NCI-H748 (cell line): ENCODE results near the gene HMGCL.
"Not testable (repeated sequence)": the region's sequence is repeated elsewhere in the genome, so short reads cannot be mapped to it uniquely, and the experiment has no call there.

Source experiments
- DNase-seq: peaks from one replicate; lab custom pipeline; 2025; ENCODE audit not compliant: unreplicated experiment; lab: John Stamatoyannopoulos, UW

HMGCL gene

GRCh38 chr1:23827717-23828116, 2.5 kb upstream of the HMGCL start:
- DNase-seq, result no peak

- not testable (repeated sequence) for DNase-seq
These were observed 1.4 kb upstream of the HMGCL start for GRCh38 chr1:23826590-23826989.

GRCh38 chr1:23825762-23826522, 713 bp upstream of the HMGCL start:
- DNase-seq, result no peak

GRCh38 chr1:23824711-23825075, 536 bp downstream of the HMGCL start:
- DNase-seq, result no peak

GRCh38 chr1:23823767-23824166, 1.5 kb downstream of the HMGCL start:
- no peak for DNase-seq

GRCh38 chr1:23817633-23818032, 7.6 kb downstream of the HMGCL start:
- DNase-seq, result no peak

GRCh38 chr1:23816906-23817305, 8.3 kb downstream of the HMGCL start:
- DNase-seq, result no peak

GRCh38 chr1:23816361-23816760, 8.9 kb downstream of the HMGCL start:
- DNase-seq, result no peak

- DNase-seq, result no peak
These were observed 11.2 kb downstream of the HMGCL start for GRCh38 chr1:23814016-23814415.

- DNase-seq, result peak; percentile 15
These were observed 14.2 kb downstream of the HMGCL start for GRCh38 chr1:23810818-23811540.

GRCh38 chr1:23809751-23810171, 15.5 kb downstream of the HMGCL start:
- peak; percentile 56 for DNase-seq

- DNase-seq, result no peak
These were observed 17.8 kb downstream of the HMGCL start for GRCh38 chr1:23807453-23807852.

- no peak for DNase-seq
These were observed 18.9 kb downstream of the HMGCL start for GRCh38 chr1:23806280-23806679.

GRCh38 chr1:23805025-23805424, 20.2 kb downstream of the HMGCL start:
- no peak for DNase-seq

- no peak for DNase-seq
These were observed 20.9 kb downstream of the HMGCL start for GRCh38 chr1:23804183-23804835.

- no peak for DNase-seq
These were observed 21.6 kb downstream of the HMGCL start for GRCh38 chr1:23803674-23804073.

- not testable (repeated sequence) for DNase-seq
These were observed 22.4 kb downstream of the HMGCL start for GRCh38 chr1:23802809-23803342.

GRCh38 chr1:23801876-23802275, 23.4 kb downstream of the HMGCL start:
- peak; percentile 15 for DNase-seq

- peak; percentile 53 for DNase-seq
These were observed 23.9 kb downstream of the HMGCL start for GRCh38 chr1:23801338-23801748.

- peak; percentile 93 for DNase-seq
These were observed 24.6 kb downstream of the HMGCL start, which contains the start of gene GALE for GRCh38 chr1:23800400-23801337. Gene GALE, minus strand, starts transcription at chr1:23800754. Its CDS starts 1,747 bp downstream, at chr1:23799007.
